CD8-positive, alpha-beta memory T cell (primary cell): ENCODE data around the gene EGFR. TPM values are rescaled to one million over a fixed set of nuclear protein-coding genes. Genes with fewer than 3 reads are reported as not detected.

Source experiments
- CTCF ChIA-PET: fragments of 350-600 bp; sonication (Branson Sonifier 250); formaldehyde crosslinking; loops from one replicate; lab custom pipeline; 2021; ENCODE audit warnings: antibody characterized with exemption; lab: Charles Lee
- POLR2A ChIA-PET: fragments of 350-600 bp; sonication (Branson Sonifier 250); formaldehyde crosslinking; loops from one replicate; lab custom pipeline; 2021; ENCODE audit warnings: antibody characterized with exemption; lab: Charles Lee
- DNase-seq, 5 donors: peaks; one replicate each; pipeline versions ENCODE4 v3.0.0 to v3.0.0-alpha.2; 2020 to 2022; ENCODE audit warnings: mixed read lengths in 1 of 5
- H3K27ac ChIP-seq: one replicate; pipeline ENCODE4 v1.7.0; 2013; ENCODE audit warnings: low read depth, mild to moderate bottlenecking, low read length, moderate library complexity
- H3K27me3 ChIP-seq: 2 replicates; pipeline ENCODE4 v1.7.0; 2013; ENCODE audit warnings: low read length, mild to moderate bottlenecking; ENCODE audit not compliant: insufficient read depth, poor library complexity, severe bottlenecking
- H3K36me3 ChIP-seq: 2 replicates; pipeline ENCODE4 v1.7.0; 2013; ENCODE audit warnings: mild to moderate bottlenecking, low read length, moderate library complexity; ENCODE audit not compliant: insufficient read depth
- H3K4me1 ChIP-seq: 2 replicates; pipeline ENCODE4 v1.7.0; 2013; ENCODE audit warnings: mild to moderate bottlenecking, low read length, moderate library complexity; ENCODE audit not compliant: insufficient read depth
- H3K4me3 ChIP-seq: 2 replicates; pipeline ENCODE4 v1.7.0; 2013; ENCODE audit warnings: mild to moderate bottlenecking, low read length
- H3K9me3 ChIP-seq: 2 replicates; pipeline ENCODE4 v1.7.0; 2013; ENCODE audit warnings: mild to moderate bottlenecking, low read length
- H3K27ac Mint-ChIP-seq, 8 donors: one replicate each; pipeline ENCODE4 v1.8.0; 2020 to 2021; ENCODE audit warnings: mixed read lengths in 8 of 8, mild to moderate bottlenecking in 6 of 8, inconsistent platforms in 3 of 8, moderate library complexity in 3 of 8
- H3K27me3 Mint-ChIP-seq, 2 donors: one replicate each; pipeline ENCODE4 v1.8.0; 2020 to 2021; ENCODE audit warnings: mixed read lengths in 2 of 2, mild to moderate bottlenecking in 1 of 2, moderate library complexity in 1 of 2
- H3K36me3 Mint-ChIP-seq, 3 donors: one replicate each; pipeline ENCODE4 v1.8.0; 2020 to 2021; ENCODE audit warnings: mixed read lengths in 3 of 3, inconsistent platforms in 1 of 3, mild to moderate bottlenecking in 1 of 3
- H3K4me1 Mint-ChIP-seq, 3 donors: one replicate each; pipeline ENCODE4 v1.8.0; 2020 to 2021; ENCODE audit warnings: mixed read lengths in 3 of 3, inconsistent platforms in 1 of 3, mild to moderate bottlenecking in 1 of 3
- H3K4me3 Mint-ChIP-seq, 7 donors: one replicate each; pipeline ENCODE4 v1.8.0; 2020 to 2021; ENCODE audit warnings: mixed read lengths in 7 of 7, mild to moderate bottlenecking in 6 of 7, moderate library complexity in 4 of 7, inconsistent platforms in 2 of 7
- H3K9me3 Mint-ChIP-seq, 5 donors: one replicate each; pipeline ENCODE4 v1.8.0; 2020 to 2022; ENCODE audit warnings: mixed read lengths in 5 of 5, mild to moderate bottlenecking in 3 of 5, moderate library complexity in 2 of 5, inconsistent platforms in 1 of 5
- polyA plus RNA-seq: library from polyadenylated mRNA; unstranded; fragments of 300-500 nt; fragmentation: Illumina TruSeq; gene quantifications from one replicate; pipeline ENCODE4 v1.2.3, GENCODE V29; 2021
- total RNA-seq, 2 experiments: library from RNA; stranded (reverse); gene quantifications; one replicate each; pipeline ENCODE4 v1.2.3, GENCODE V29; 2021

EGFR gene
- total and polyA plus RNA-seq, 3 experiments from 2014 or later, result not detected

DNA sequence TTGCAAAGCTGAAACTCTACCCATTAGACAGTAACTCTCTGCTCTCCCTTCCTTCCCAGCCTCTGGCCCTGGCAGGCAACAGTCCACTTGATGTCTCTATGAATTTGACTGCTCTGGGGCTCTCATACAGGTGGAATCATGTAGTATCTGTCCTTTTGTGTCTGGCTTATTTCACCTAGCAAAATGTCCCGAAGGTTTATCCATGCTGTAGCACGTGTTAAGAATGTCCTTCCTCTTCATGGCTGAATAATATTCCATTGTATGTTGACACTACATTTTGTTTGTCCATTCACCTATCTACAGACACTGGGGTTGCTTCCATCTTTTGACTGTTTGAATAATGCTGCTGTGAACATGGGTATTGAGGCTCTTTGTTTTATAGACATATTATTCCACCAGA, 128.9 kb downstream of the EGFR start:
- POLR2A ChIA-PET, result no interaction called here
- Mint-ChIP-seq H3K27me3 (peaks cover 5 to 24% of the 10 kb centered on the region in 2 donors), H3K27ac (no peak overlapping the region), H3K4me3 (no peak overlapping the region), H3K9me3 (peaks cover 0 to 3% (median 0%) of the 10 kb centered on the region in 5 donors), H3K4me1 (no peaks in the 10 kb centered on the region), H3K36me3 (no peaks in the 10 kb centered on the region)
- Histone ChIP-seq H3K9me3 (no peaks in the 10 kb centered on the region), H3K4me3 (no peak overlapping the region), H3K4me1 (no peaks in the 10 kb centered on the region), H3K36me3 (no peaks in the 10 kb centered on the region), H3K27me3 (no peaks in the 10 kb centered on the region), H3K27ac (no peak overlapping the region)
- CTCF ChIA-PET, result no interaction called here
- no peak for DNase-seq

DNA sequence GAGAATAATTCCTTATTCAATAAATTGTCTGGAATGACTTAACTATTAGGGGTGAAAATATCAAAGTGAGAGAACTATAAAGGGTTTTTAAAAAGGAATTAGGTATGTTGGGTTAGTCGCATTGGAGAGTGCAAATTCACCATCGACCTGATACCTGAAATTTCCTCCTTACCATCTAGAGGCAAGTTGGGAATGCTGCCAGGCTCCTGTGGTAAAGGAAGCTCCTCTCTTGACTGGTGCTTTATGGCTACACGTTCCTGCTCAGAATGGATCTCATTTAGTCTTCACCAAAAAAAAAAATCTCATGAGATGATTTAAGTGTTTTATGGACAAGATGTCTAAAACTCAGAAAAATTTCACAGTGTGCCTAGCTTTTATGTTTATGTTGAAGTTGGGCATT, 129.8 kb downstream of the EGFR start:
- no peak for DNase-seq
- Histone ChIP-seq H3K4me3 (no peak overlapping the region), H3K27ac (no peak overlapping the region), H3K27me3 (no peaks in the 10 kb centered on the region), H3K36me3 (no peaks in the 10 kb centered on the region), H3K4me1 (no peaks in the 10 kb centered on the region), H3K9me3 (no peaks in the 10 kb centered on the region)
- no peak overlapping the region for H3K27ac Mint-ChIP-seq
- ChIA-PET CTCF (no interaction called here), POLR2A (no interaction called here)
- H3K4me1 Mint-ChIP-seq, result no peaks in the 10 kb centered on the region
- peaks cover 0 to 3% (median 0%) of the 10 kb centered on the region in 5 donors for H3K9me3 Mint-ChIP-seq
- no peak overlapping the region for H3K4me3 Mint-ChIP-seq
- H3K27me3 Mint-ChIP-seq, result peaks cover 5 to 18% of the 10 kb centered on the region in 2 donors
- no peaks in the 10 kb centered on the region for H3K36me3 Mint-ChIP-seq

GRCh38 chr7:55149001-55149400, 130.2 kb downstream of the EGFR start:
- H3K4me3 Mint-ChIP-seq, result no peak overlapping the region
- DNase-seq, result no peak
- H3K4me1 Mint-ChIP-seq, result no peaks in the 10 kb centered on the region
- no peak overlapping the region for H3K27ac Mint-ChIP-seq
- no peaks in the 10 kb centered on the region for H3K9me3 ChIP-seq
- H3K4me1 ChIP-seq, result no peaks in the 10 kb centered on the region
- ChIA-PET POLR2A (no interaction called here), CTCF (no interaction called here)
- H3K36me3 ChIP-seq, result no peaks in the 10 kb centered on the region
- H3K4me3 ChIP-seq, result no peak overlapping the region
- no peak overlapping the region for H3K27ac ChIP-seq
- H3K9me3 Mint-ChIP-seq, result peaks cover 0 to 3% (median 0%) of the 10 kb centered on the region in 5 donors
- H3K27me3 Mint-ChIP-seq, result peaks cover 5 to 14% of the 10 kb centered on the region in 2 donors
- no peaks in the 10 kb centered on the region for H3K36me3 Mint-ChIP-seq
- H3K27me3 ChIP-seq, result no peaks in the 10 kb centered on the region

DNA sequence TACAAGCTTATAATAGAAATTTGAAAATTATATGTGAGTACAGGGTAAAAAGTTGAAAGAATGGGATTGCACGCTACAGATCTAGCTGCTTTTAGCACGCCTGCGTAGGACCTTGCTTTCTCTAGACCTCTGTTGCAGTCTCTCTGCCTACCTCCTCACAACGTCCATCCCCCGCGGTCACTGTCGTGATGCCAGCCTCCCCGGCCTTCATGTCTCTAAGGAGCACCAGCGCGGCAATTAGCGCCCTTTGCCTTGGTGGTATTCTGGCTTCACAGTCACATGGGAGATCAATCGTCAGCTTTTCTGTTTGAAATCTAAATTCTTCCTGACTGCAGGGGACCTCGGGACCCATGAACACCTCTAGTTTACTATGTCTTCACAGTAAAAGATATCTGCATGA, 131.3 kb downstream of the EGFR start:
- ChIA-PET CTCF (no interaction called here), POLR2A (no interaction called here)
- H3K9me3 Mint-ChIP-seq, result peaks cover 0 to 3% (median 0%) of the 10 kb centered on the region in 5 donors

GRCh38 chr7:55150709-55151451, 132.1 kb downstream of the EGFR start:
- no peaks in the 10 kb centered on the region for H3K4me1 ChIP-seq
- Mint-ChIP-seq H3K9me3 (peaks cover 0 to 3% (median 0%) of the 10 kb centered on the region in 5 donors), H3K36me3 (no peaks in the 10 kb centered on the region), H3K27me3 (peaks cover 2% of the 10 kb centered on the region in 2 donors), H3K4me3 (no peak overlapping the region), H3K4me1 (no peaks in the 10 kb centered on the region), H3K27ac (no peak overlapping the region)
- no peak for DNase-seq
- ChIA-PET POLR2A (no interaction called here), CTCF (no interaction called here)
- H3K4me3 ChIP-seq, result no peak overlapping the region
- no peak overlapping the region for H3K27ac ChIP-seq
- H3K36me3 ChIP-seq, result no peaks in the 10 kb centered on the region
- H3K9me3 ChIP-seq, result no peaks in the 10 kb centered on the region
- no peaks in the 10 kb centered on the region for H3K27me3 ChIP-seq

More for the DNA sequence above, 131.3 kb downstream of the EGFR start:
- H3K27me3 ChIP-seq, result no peaks in the 10 kb centered on the region
- Mint-ChIP-seq H3K36me3 (no peaks in the 10 kb centered on the region), H3K27me3 (peaks cover 4 to 9% of the 10 kb centered on the region in 2 donors), H3K4me3 (no peak overlapping the region), H3K4me1 (no peaks in the 10 kb centered on the region), H3K27ac (peak overlapping the region in 1 of 8 donors; percentile 24)
- no peak overlapping the region for H3K27ac ChIP-seq
- H3K36me3 ChIP-seq, result no peaks in the 10 kb centered on the region
- H3K4me3 ChIP-seq, result no peak overlapping the region
- DNase-seq, result no peak
- H3K9me3 ChIP-seq, result no peaks in the 10 kb centered on the region
- no peaks in the 10 kb centered on the region for H3K4me1 ChIP-seq

DNA sequence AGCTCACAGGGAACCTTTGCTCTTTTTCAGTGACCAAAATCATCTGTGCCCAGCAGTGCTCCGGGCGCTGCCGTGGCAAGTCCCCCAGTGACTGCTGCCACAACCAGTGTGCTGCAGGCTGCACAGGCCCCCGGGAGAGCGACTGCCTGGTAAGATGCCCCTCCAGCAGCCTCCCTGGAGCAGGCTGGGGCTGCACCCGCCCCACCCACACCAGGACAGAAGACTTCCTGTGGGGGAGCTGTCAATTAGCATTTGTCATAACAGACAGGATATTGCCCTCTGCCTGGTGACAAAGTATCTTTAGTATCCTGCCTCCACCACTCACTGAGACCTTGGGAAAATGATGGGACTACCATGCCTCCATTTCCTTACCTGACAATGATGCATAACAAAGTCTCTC, 133.7 kb downstream of the EGFR start:
- Histone ChIP-seq H3K9me3 (no peaks in the 10 kb centered on the region), H3K27me3 (no peaks in the 10 kb centered on the region), H3K4me3 (no peak overlapping the region), H3K4me1 (no peaks in the 10 kb centered on the region), H3K36me3 (no peaks in the 10 kb centered on the region), H3K27ac (no peak overlapping the region)
- Mint-ChIP-seq H3K4me3 (no peak overlapping the region), H3K36me3 (no peaks in the 10 kb centered on the region), H3K27ac (no peak overlapping the region), H3K9me3 (peaks cover 0 to 2% (median 0%) of the 10 kb centered on the region in 5 donors), H3K27me3 (peaks cover 0 to 2% of the 10 kb centered on the region in 2 donors), H3K4me1 (no peaks in the 10 kb centered on the region)
- no peak for DNase-seq
- ChIA-PET CTCF (no interaction called here), POLR2A (no interaction called here)

DNA sequence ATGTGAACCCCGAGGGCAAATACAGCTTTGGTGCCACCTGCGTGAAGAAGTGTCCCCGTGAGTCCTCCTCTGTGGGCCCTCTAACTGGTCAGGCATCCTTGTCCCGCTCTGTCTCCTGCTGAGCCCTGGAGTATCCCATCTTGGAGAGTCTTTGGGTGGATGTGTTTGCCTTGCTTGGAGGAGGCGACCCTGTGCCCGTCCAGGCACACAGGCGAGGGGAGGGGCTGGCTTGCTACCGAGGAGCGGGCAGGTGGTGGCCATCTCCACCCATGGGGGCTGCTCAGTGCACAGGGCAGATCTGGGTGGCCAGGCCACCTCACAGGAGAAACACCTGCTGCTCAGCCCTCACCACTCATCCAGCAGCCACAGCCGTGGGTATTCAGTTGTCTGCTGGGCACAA, 135.3 kb downstream of the EGFR start:
- CTCF ChIA-PET, result no interaction called here
- no peak overlapping the region for H3K27ac ChIP-seq
- Mint-ChIP-seq H3K9me3 (no peaks in the 10 kb centered on the region), H3K4me1 (no peaks in the 10 kb centered on the region), H3K4me3 (no peak overlapping the region), H3K36me3 (no peaks in the 10 kb centered on the region), H3K27ac (no peak overlapping the region), H3K27me3 (peaks cover 0 to 2% of the 10 kb centered on the region in 2 donors)
- DNase-seq, result no peak
- no peaks in the 10 kb centered on the region for H3K27me3 ChIP-seq
- H3K4me1 ChIP-seq, result no peaks in the 10 kb centered on the region
- H3K36me3 ChIP-seq, result no peaks in the 10 kb centered on the region
- POLR2A ChIA-PET, result no interaction called here
- no peak overlapping the region for H3K4me3 ChIP-seq
- no peaks in the 10 kb centered on the region for H3K9me3 ChIP-seq

GRCh38 chr7:55155351-55156117, 136.7 kb downstream of the EGFR start:
- no peak overlapping the region for H3K4me3 Mint-ChIP-seq
- peaks cover 0 to 2% of the 10 kb centered on the region in 2 donors for H3K27me3 Mint-ChIP-seq
- Histone ChIP-seq H3K27me3 (no peaks in the 10 kb centered on the region), H3K4me3 (no peak overlapping the region), H3K9me3 (no peaks in the 10 kb centered on the region), H3K27ac (no peak overlapping the region), H3K36me3 (no peaks in the 10 kb centered on the region), H3K4me1 (no peaks in the 10 kb centered on the region)
- DNase-seq, result no peak
- no peak overlapping the region for H3K27ac Mint-ChIP-seq
- H3K36me3 Mint-ChIP-seq, result no peaks in the 10 kb centered on the region
- POLR2A ChIA-PET, result no interaction called here
- no peaks in the 10 kb centered on the region for H3K9me3 Mint-ChIP-seq
- H3K4me1 Mint-ChIP-seq, result no peaks in the 10 kb centered on the region
- CTCF ChIA-PET, result no interaction called here
